Stimulated activated memory B cell treated with anti-CD40 and anti-IgM and Interleukin-4, amounts not matched to agents 10 μg/mL and 1 μg/mL and 100 μg/mL, for 72 hours (primary cell): Measurements from ENCODE around the gene SLC25A25.
"Not testable (repeated sequence)": the region's sequence is repeated elsewhere in the genome, so short reads cannot be mapped to it uniquely, and the experiment has no call there.

ENCODE experiments used
- ATAC-seq: fragments of 150-1000 bp; cut with Tn5 transposase; 2 replicates; pipeline ENCODE4 v1.10.0; 2021
- H3K27ac Mint-ChIP-seq: one replicate; pipeline ENCODE4 v1.8.0; 2022; ENCODE audit warnings: mild to moderate bottlenecking, mixed read lengths
- H3K27me3 Mint-ChIP-seq: one replicate; pipeline ENCODE4 v1.8.0; 2022; ENCODE audit warnings: mixed read lengths
- H3K36me3 Mint-ChIP-seq: one replicate; pipeline ENCODE4 v1.8.0; 2022; ENCODE audit warnings: mixed read lengths
- H3K4me1 Mint-ChIP-seq: one replicate; pipeline ENCODE4 v1.8.0; 2022; ENCODE audit warnings: mixed read lengths
- H3K4me3 Mint-ChIP-seq: one replicate; pipeline ENCODE4 v1.8.0; 2022; ENCODE audit warnings: mild to moderate bottlenecking, moderate library complexity, mixed read lengths
- H3K9me3 Mint-ChIP-seq: one replicate; pipeline ENCODE4 v1.8.0; 2022; ENCODE audit warnings: mixed read lengths

The SLC25A25 gene

GRCh38 chr9:128127990-128128835 is 60.2 kb downstream of the SLC25A25 start:
- H3K4me3 Mint-ChIP-seq, result peak overlapping the region; percentile 92
- H3K4me1 Mint-ChIP-seq, result peaks cover 46% of the 10 kb centered on the region
- peak; percentile 85 for ATAC-seq
- no peaks in the 10 kb centered on the region for H3K9me3 Mint-ChIP-seq
- peak overlapping the region; percentile 99 for H3K27ac Mint-ChIP-seq
- H3K36me3 Mint-ChIP-seq, result peaks cover 8% of the 10 kb centered on the region
- peaks cover 10% of the 10 kb centered on the region for H3K27me3 Mint-ChIP-seq

GRCh38 chr9:128128836-128129590 is 61.0 kb downstream of the SLC25A25 start:
- peak overlapping the region; percentile 99 for H3K27ac Mint-ChIP-seq
- no peak for ATAC-seq
- H3K27me3 Mint-ChIP-seq, result peaks cover 18% of the 10 kb centered on the region
- no peaks in the 10 kb centered on the region for H3K9me3 Mint-ChIP-seq
- peaks cover 1% of the 10 kb centered on the region for H3K36me3 Mint-ChIP-seq
- peak overlapping the region; percentile 92 for H3K4me3 Mint-ChIP-seq
- H3K4me1 Mint-ChIP-seq, result peaks cover 41% of the 10 kb centered on the region

DNA sequence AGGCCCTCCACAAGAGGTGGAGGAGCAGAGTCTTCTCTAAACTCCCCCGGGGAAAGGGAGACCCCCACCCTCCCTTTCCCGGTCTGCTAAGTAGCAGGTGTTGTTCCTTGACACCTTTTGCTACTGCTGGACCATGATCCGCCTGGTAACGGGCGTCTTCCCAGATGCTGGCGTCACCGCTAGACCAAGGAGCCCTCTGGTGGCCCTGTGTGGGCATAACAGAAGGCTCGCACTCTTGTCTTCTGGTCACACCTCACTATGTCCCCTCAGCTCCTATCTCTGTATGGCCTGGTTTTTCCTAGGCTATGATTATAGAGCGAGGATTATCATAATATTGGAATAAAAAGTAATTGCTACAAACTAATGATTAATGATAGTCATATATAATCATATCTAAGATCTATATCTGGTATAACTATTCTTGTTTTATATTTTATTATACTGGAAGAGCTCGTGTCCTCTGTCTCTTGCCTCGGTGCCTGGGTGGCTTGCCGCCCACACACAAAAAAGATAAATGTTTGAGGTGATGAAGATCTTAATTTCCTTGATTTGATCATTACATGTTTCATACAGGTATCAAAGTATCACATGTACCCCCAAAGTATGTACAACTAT is 62.1 kb downstream of the SLC25A25 start:
- not testable (repeated sequence) for H3K9me3 Mint-ChIP-seq, H3K27ac Mint-ChIP-seq, H3K4me3 Mint-ChIP-seq, H3K36me3 Mint-ChIP-seq, ATAC-seq
- peaks cover 32% of the 10 kb centered on the region for H3K4me1 Mint-ChIP-seq
- H3K27me3 Mint-ChIP-seq, result peaks cover 28% of the 10 kb centered on the region

DNA sequence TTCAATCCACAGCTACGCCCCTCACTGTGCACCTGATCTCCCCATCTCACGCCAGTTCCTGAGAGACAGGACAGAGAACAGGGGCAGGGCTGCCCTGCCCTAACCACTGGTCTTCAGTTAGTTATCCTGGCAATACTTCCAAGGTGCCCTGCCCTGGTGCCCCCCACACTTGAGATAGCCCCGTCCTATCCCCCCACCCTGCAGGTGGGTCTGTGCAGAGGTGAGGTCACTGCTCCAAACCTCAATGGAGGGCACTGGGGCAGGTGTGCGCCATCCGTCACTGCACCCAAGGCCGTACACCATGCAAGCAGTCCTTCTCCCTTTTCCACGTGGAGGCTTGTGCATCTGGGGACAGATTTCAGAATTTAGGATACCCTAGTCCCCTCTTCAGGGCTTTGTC is 62.6 kb downstream of the SLC25A25 start:
- not testable (repeated sequence) for H3K36me3 Mint-ChIP-seq, H3K9me3 Mint-ChIP-seq, H3K27ac Mint-ChIP-seq, ATAC-seq, H3K4me3 Mint-ChIP-seq
- Mint-ChIP-seq H3K4me1 (peaks cover 32% of the 10 kb centered on the region), H3K27me3 (peaks cover 33% of the 10 kb centered on the region)

GRCh38 chr9:128131346-128131745 is 63.3 kb downstream of the SLC25A25 start:
- H3K36me3 Mint-ChIP-seq, H3K4me3 Mint-ChIP-seq, H3K9me3 Mint-ChIP-seq, ATAC-seq, H3K27ac Mint-ChIP-seq: not testable (repeated sequence)
- peaks cover 30% of the 10 kb centered on the region for H3K4me1 Mint-ChIP-seq
- H3K27me3 Mint-ChIP-seq, result peaks cover 39% of the 10 kb centered on the region

DNA sequence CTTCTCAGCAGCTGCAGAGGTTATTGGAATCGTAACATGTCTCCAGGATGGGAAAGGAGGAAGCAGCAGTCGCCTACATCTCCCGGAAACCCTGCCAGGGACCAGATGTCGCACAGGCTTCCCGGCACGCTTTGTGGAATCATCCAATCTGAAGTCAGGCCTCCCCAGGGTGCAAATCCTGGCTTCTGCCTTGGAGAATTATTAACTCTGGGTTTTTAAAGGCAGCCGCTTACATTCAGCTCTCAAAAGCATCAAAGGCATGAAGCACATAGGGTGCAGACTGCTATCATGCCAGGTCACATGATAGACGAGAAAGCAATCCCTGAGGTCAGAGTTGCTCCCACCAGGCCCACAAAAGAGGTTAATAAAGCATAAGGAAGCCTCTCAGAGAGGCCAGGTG is 64.1 kb downstream of the SLC25A25 start:
- not testable (repeated sequence) for H3K27ac Mint-ChIP-seq, H3K4me3 Mint-ChIP-seq, H3K9me3 Mint-ChIP-seq, ATAC-seq, H3K36me3 Mint-ChIP-seq
- H3K27me3 Mint-ChIP-seq, result peaks cover 43% of the 10 kb centered on the region
- peaks cover 22% of the 10 kb centered on the region for H3K4me1 Mint-ChIP-seq

GRCh38 chr9:128135561-128135960 is 67.5 kb downstream of the SLC25A25 start:
- not testable (repeated sequence) for H3K9me3 Mint-ChIP-seq, H3K27ac Mint-ChIP-seq, ATAC-seq, H3K36me3 Mint-ChIP-seq, H3K4me3 Mint-ChIP-seq
- Mint-ChIP-seq H3K4me1 (peaks cover 10% of the 10 kb centered on the region), H3K27me3 (peaks cover 48% of the 10 kb centered on the region)

- Mint-ChIP-seq H3K4me1 (peaks cover 10% of the 10 kb centered on the region), H3K9me3 (no peaks in the 10 kb centered on the region), H3K27me3 (peaks cover 53% of the 10 kb centered on the region), H3K4me3 (no peak overlapping the region), H3K36me3 (no peaks in the 10 kb centered on the region), H3K27ac (no peak overlapping the region)
- no peak for ATAC-seq
Measured at GRCh38 chr9:128136816-128137793, 69.1 kb downstream of the SLC25A25 start.

DNA sequence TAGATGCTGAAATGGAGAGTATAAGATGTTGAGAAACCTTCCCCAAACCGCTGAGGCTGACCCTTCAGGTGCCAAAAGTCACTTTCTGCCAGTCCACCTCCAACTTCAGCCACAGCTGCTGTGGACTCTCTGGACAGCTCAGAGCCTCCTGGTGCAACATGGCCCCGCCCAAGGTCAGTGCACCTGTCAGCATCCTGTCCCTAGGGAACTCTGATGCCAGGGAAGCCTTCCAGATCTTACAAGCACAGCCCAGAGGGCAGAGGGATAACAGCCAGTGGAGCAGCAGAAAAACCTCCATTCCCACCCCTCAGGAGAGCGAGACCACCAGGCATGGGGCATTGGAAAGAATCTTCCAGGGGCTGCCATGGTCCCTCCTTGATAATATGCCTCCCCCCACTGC is 70.0 kb downstream of the SLC25A25 start:
- H3K27me3 Mint-ChIP-seq, result peaks cover 49% of the 10 kb centered on the region
- H3K4me3 Mint-ChIP-seq, result no peak overlapping the region
- no peaks in the 10 kb centered on the region for H3K36me3 Mint-ChIP-seq
- H3K9me3 Mint-ChIP-seq, result no peaks in the 10 kb centered on the region
- ATAC-seq, result no peak
- no peak overlapping the region for H3K27ac Mint-ChIP-seq
- H3K4me1 Mint-ChIP-seq, result peaks cover 10% of the 10 kb centered on the region

GRCh38 chr9:128139621-128140020 is 71.6 kb downstream of the SLC25A25 start:
- H3K36me3 Mint-ChIP-seq, result no peaks in the 10 kb centered on the region
- H3K9me3 Mint-ChIP-seq, result no peaks in the 10 kb centered on the region
- H3K27ac Mint-ChIP-seq, result no peak overlapping the region
- ATAC-seq, result no peak
- H3K4me1 Mint-ChIP-seq, result peaks cover 17% of the 10 kb centered on the region
- H3K27me3 Mint-ChIP-seq, result peaks cover 42% of the 10 kb centered on the region
- no peak overlapping the region for H3K4me3 Mint-ChIP-seq

- Mint-ChIP-seq H3K27ac (no peak overlapping the region), H3K27me3 (peaks cover 26% of the 10 kb centered on the region), H3K9me3 (no peaks in the 10 kb centered on the region), H3K36me3 (no peaks in the 10 kb centered on the region), H3K4me3 (no peak overlapping the region), H3K4me1 (peaks cover 6% of the 10 kb centered on the region)
- ATAC-seq, result no peak
Measured at GRCh38 chr9:128141604-128142003, 73.6 kb downstream of the SLC25A25 start.

DNA sequence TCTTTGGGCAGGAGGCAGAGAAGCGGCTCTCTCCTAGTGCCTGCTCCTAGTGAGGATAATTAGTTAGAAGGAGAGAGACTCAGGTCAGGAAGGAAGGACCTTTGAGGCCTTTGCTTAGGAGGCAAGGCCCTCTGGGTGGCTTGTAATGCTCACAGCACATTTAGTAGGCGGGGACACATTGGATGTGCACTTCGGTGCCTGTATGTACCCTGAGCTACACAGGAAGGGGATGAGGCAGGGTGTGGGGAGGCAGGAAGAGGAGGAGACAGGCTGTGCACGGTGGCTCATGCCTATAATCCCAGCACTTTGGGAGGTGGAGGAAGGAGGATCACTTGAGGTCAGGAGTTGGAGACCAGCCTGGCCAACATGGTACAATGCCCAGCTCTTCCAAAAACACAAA is 74.0 kb downstream of the SLC25A25 start:
- H3K4me1 Mint-ChIP-seq, result peaks cover 6% of the 10 kb centered on the region
- H3K9me3 Mint-ChIP-seq, result no peaks in the 10 kb centered on the region
- no peak for ATAC-seq
- H3K27me3 Mint-ChIP-seq, result peaks cover 23% of the 10 kb centered on the region
- H3K36me3 Mint-ChIP-seq, result no peaks in the 10 kb centered on the region
- H3K27ac Mint-ChIP-seq, result no peak overlapping the region
- no peak overlapping the region for H3K4me3 Mint-ChIP-seq

- no peaks in the 10 kb centered on the region for H3K9me3 Mint-ChIP-seq
- H3K36me3 Mint-ChIP-seq, result no peaks in the 10 kb centered on the region
- H3K27ac Mint-ChIP-seq, result no peak overlapping the region
- ATAC-seq, result no peak
- H3K4me1 Mint-ChIP-seq, result peaks cover 6% of the 10 kb centered on the region
- peaks cover 17% of the 10 kb centered on the region for H3K27me3 Mint-ChIP-seq
- H3K4me3 Mint-ChIP-seq, result no peak overlapping the region
Measured at GRCh38 chr9:128142596-128142995, 74.6 kb downstream of the SLC25A25 start.

DNA sequence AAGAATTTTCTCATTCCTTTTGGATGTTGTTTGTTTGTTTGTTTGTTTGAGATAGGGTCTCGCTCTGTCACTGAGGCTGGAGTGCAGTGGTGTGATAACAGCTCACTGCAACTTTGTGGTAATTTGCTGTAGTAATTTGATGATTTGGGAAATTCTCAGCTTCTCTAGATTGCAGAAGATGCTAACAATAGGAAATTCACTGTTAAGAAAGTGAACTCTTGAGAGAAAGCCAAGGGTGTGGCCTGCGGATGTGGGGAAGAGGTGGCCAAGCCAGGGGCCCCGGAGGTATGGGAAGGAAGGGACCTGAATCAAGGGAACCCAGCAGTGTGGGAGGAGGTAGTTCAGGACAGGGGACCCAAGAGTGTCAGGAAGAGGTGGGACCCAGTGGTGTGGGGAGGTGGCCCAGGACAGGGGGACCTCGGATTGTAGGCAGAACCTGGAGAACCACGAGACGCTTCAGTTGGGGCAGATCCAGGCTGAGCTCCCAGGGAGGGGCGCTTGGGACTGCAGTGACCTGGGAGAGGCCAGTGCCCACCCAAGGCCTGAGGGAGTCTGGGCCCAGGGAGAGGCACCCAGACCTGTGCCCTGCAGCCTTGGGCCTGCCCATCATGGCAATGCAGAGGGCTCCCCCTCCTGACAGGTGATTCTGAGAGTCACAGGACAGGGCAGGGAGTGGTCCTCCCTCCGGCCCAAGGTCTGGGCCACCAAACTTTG is 75.7 kb downstream of the SLC25A25 start:
- Mint-ChIP-seq H3K27me3 (peaks cover 17% of the 10 kb centered on the region), H3K4me3 (no peak overlapping the region), H3K36me3 (no peaks in the 10 kb centered on the region), H3K4me1 (peaks cover 6% of the 10 kb centered on the region), H3K27ac (no peak overlapping the region), H3K9me3 (no peaks in the 10 kb centered on the region)
- no peak for ATAC-seq
